Measurements from ENCODE around the gene ST6GAL2.

Gene ST6GAL2

GRCh38 chr2:106885971-106886915, at the start of gene ST6GAL2:
Gene ST6GAL2 (minus strand): TSS chr2:106886167. CDS start chr2:106843977, 42,190 bp downstream.
- in situ Hi-C loops (cut with HindIII; ENCODE audit: low pct_unique_long_range_greater_than_20kb, low sequenced_read_pairs): no loop called here
- no peak for TF ChIP-seq JUND (IDR thresholded peaks at IDR 0.05; ENCODE audit: low read depth)
- DNase-seq (ENCODE audit: low read depth in 1 of 2, low spot score in 1 of 2): no peak

GRCh38 chr2:106932644-106933043, 46.7 kb upstream of the ST6GAL2 start:
- in situ Hi-C loops (cut with HindIII; ENCODE audit: low pct_unique_long_range_greater_than_20kb, low sequenced_read_pairs): no loop called here
- TF ChIP-seq JUND (IDR thresholded peaks at IDR 0.05; ENCODE audit: low read depth): no peak
- no peak for DNase-seq (ENCODE audit: low read depth in 1 of 2, low spot score in 1 of 2)

- in situ Hi-C loops (cut with HindIII; ENCODE audit: low pct_unique_long_range_greater_than_20kb, low sequenced_read_pairs): no loop called here
Measured at GRCh38 chr2:106931717-106932335, 45.9 kb upstream of the ST6GAL2 start.

GRCh38 chr2:106921451-106921850, 35.5 kb upstream of the ST6GAL2 start:
- DNase-seq (ENCODE audit: low read depth in 1 of 2, low spot score in 1 of 2): no peak
- no peak for TF ChIP-seq JUND (IDR thresholded peaks at IDR 0.05; ENCODE audit: low read depth)
- in situ Hi-C loops (cut with HindIII; ENCODE audit: low pct_unique_long_range_greater_than_20kb, low sequenced_read_pairs): no loop called here

More at GRCh38 chr2:106931717-106932335, 45.9 kb upstream of the ST6GAL2 start:
- no peak for TF ChIP-seq JUND (IDR thresholded peaks at IDR 0.05; ENCODE audit: low read depth)
- DNase-seq (ENCODE audit: low read depth in 1 of 2, low spot score in 1 of 2): no peak

GRCh38 chr2:106919012-106919411, 33.0 kb upstream of the ST6GAL2 start:
- no peak for DNase-seq (ENCODE audit: low read depth in 1 of 2, low spot score in 1 of 2)
- in situ Hi-C loops (cut with HindIII; ENCODE audit: low pct_unique_long_range_greater_than_20kb, low sequenced_read_pairs): no loop called here
- no peak for TF ChIP-seq JUND (IDR thresholded peaks at IDR 0.05; ENCODE audit: low read depth)

- in situ Hi-C loops (cut with HindIII; ENCODE audit: low pct_unique_long_range_greater_than_20kb, low sequenced_read_pairs): no loop called here
- no peak for DNase-seq (ENCODE audit: low read depth in 1 of 2, low spot score in 1 of 2)
- no peak for TF ChIP-seq JUND (IDR thresholded peaks at IDR 0.05; ENCODE audit: low read depth)
Measured at GRCh38 chr2:106904242-106904641, 18.3 kb upstream of the ST6GAL2 start.

GRCh38 chr2:106899786-106900530, 14.0 kb upstream of the ST6GAL2 start:
- no peak for TF ChIP-seq JUND (IDR thresholded peaks at IDR 0.05; ENCODE audit: low read depth)
- in situ Hi-C loops (cut with HindIII; ENCODE audit: low pct_unique_long_range_greater_than_20kb, low sequenced_read_pairs): no loop called here
- DNase-seq (ENCODE audit: low read depth in 1 of 2, low spot score in 1 of 2): no peak

GRCh38 chr2:106894545-106894944, 8.6 kb upstream of the ST6GAL2 start:
- DNase-seq (ENCODE audit: low read depth in 1 of 2, low spot score in 1 of 2): no peak
- in situ Hi-C loops (cut with HindIII; ENCODE audit: low pct_unique_long_range_greater_than_20kb, low sequenced_read_pairs): no loop called here
- no peak for TF ChIP-seq JUND (IDR thresholded peaks at IDR 0.05; ENCODE audit: low read depth)

GRCh38 chr2:106892048-106892447, 6.1 kb upstream of the ST6GAL2 start:
- in situ Hi-C loops (cut with HindIII; ENCODE audit: low pct_unique_long_range_greater_than_20kb, low sequenced_read_pairs): no loop called here
- TF ChIP-seq JUND (IDR thresholded peaks at IDR 0.05; ENCODE audit: low read depth): no peak
- DNase-seq (ENCODE audit: low read depth in 1 of 2, low spot score in 1 of 2): no peak

- TF ChIP-seq JUND (IDR thresholded peaks at IDR 0.05; ENCODE audit: low read depth): no peak
- in situ Hi-C loops (cut with HindIII; ENCODE audit: low pct_unique_long_range_greater_than_20kb, low sequenced_read_pairs): no loop called here
- DNase-seq (ENCODE audit: low read depth in 1 of 2, low spot score in 1 of 2): no peak
Measured at GRCh38 chr2:106890606-106891005, 4.6 kb upstream of the ST6GAL2 start.

GRCh38 chr2:106886916-106887758, 1.2 kb upstream of the ST6GAL2 start:
- in situ Hi-C loops (cut with HindIII; ENCODE audit: low pct_unique_long_range_greater_than_20kb, low sequenced_read_pairs): no loop called here
- no peak for TF ChIP-seq JUND (IDR thresholded peaks at IDR 0.05; ENCODE audit: low read depth)
- no peak for DNase-seq (ENCODE audit: low read depth in 1 of 2, low spot score in 1 of 2)

GRCh38 chr2:106885329-106885728, 638 bp downstream of the ST6GAL2 start:
- TF ChIP-seq JUND (IDR thresholded peaks at IDR 0.05; ENCODE audit: low read depth): no peak

More at GRCh38 chr2:106885329-106885728, 638 bp downstream of the ST6GAL2 start:
- DNase-seq (ENCODE audit: low read depth in 1 of 2, low spot score in 1 of 2): no peak
- in situ Hi-C loops (cut with HindIII; ENCODE audit: low pct_unique_long_range_greater_than_20kb, low sequenced_read_pairs): no loop called here
